Lower leg skin (tissue), 3 donors: ENCODE measurements around the gene TAF15.

Experiments
- POLR2A ChIP-seq, 2 donors: fragments of 450-650 bp; IDR thresholded peaks; one replicate each; pipeline ENCODE4 v1.6.1; 2016 to 2017; ENCODE audit warnings: antibody characterized with exemption in 2 of 2, mild to moderate bottlenecking in 1 of 2, moderate library complexity in 1 of 2
- TF ChIP-seq, protein P1 (sequence below), 3 donors: fragments of 450-650 bp; IDR thresholded peaks; one replicate each; pipeline ENCODE4 v1.5.1; 2016; ENCODE audit warnings: antibody characterized with exemption in 3 of 3, mild to moderate bottlenecking in 3 of 3, moderate library complexity in 2 of 3

DNA sequence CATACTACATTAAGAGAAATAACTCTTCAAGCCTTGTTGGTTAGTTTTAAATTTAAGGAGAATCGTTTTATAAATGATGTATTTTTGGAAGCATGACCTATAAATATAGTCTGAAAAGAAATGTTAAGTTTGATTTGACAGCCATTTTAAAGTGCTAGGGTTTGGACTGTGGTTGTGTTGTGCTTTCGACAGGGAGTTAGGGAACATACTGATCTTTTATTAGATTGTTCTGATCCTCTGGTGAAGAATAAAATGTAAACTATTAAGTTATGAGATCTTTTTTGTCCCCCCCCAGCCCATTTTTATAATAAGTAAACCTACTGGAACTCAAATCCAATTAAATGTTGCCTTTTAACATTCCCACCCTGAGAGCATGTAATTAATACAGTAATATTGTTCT, 12.0 kb downstream of the TAF15 start:
- TF ChIP-seq, protein P1, sequence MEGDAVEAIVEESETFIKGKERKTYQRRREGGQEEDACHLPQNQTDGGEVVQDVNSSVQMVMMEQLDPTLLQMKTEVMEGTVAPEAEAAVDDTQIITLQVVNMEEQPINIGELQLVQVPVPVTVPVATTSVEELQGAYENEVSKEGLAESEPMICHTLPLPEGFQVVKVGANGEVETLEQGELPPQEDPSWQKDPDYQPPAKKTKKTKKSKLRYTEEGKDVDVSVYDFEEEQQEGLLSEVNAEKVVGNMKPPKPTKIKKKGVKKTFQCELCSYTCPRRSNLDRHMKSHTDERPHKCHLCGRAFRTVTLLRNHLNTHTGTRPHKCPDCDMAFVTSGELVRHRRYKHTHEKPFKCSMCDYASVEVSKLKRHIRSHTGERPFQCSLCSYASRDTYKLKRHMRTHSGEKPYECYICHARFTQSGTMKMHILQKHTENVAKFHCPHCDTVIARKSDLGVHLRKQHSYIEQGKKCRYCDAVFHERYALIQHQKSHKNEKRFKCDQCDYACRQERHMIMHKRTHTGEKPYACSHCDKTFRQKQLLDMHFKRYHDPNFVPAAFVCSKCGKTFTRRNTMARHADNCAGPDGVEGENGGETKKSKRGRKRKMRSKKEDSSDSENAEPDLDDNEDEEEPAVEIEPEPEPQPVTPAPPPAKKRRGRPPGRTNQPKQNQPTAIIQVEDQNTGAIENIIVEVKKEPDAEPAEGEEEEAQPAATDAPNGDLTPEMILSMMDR (IDR thresholded peaks at IDR 0.05), result no peak
- TF ChIP-seq POLR2A (IDR thresholded peaks at IDR 0.05), result no peak
